T-cell (primary cell): ENCODE data around the gene ASB1. TPM values are rescaled to one million over a fixed set of nuclear protein-coding genes. Genes with fewer than 3 reads are reported as not detected.

Experiments used
- ATAC-seq, 4 experiments: fragments of 200-7000 bp in 3 of 4; fragments of 150-1000 bp in 1 of 4; cut with Tn5 transposase; replicated peaks in 1 of 4; 1 replicate in 3 of 4; 2 replicates in 1 of 4; pipeline ENCODE4 v1.10.0; 2021; ENCODE audit warnings: moderate library complexity in 3 of 4, mild to moderate bottlenecking in 2 of 4, moderate number of reproducible peaks in 1 of 4
- CTCF ChIA-PET, 2 donors: fragments of 300-600 bp; sonication (Branson Sonifier 250); formaldehyde crosslinking; loops; one replicate each; lab custom pipeline; 2022; ENCODE audit warnings: antibody characterized with exemption in 2 of 2; lab: Charles Lee
- POLR2A ChIA-PET, 2 donors: fragments of 300-600 bp; sonication (Branson Sonifier 250); formaldehyde crosslinking; loops; one replicate each; lab custom pipeline; 2022; ENCODE audit warnings: antibody characterized with exemption in 2 of 2; lab: Charles Lee
- DNase-seq, 35 experiments: peaks; one replicate each; pipeline versions ENCODE4 v3.0.0 to v3.0.0-alpha.2; 2013 to 2023
- H3K27ac ChIP-seq: one replicate; pipeline ENCODE4 v1.5.1; 2013; ENCODE audit warnings: low read length
- H3K27me3 ChIP-seq, 2 experiments: replicated peaks in 1 of 2; 1 replicate in 1 of 2; 2 replicates in 1 of 2; pipeline versions ENCODE4 v1.6.1 to v1.7.0; 2013; ENCODE audit warnings: low read length in 1 of 2, mixed read lengths in 1 of 2; ENCODE audit not compliant: control insufficient read depth in 2 of 2, insufficient read depth in 2 of 2; ENCODE audit errors: extremely low read depth in 1 of 2
- H3K36me3 ChIP-seq, 2 donors: 1 replicate in 1 of 2; 2 replicates in 1 of 2; pipeline versions ENCODE4 v1.6.1 to v1.7.0; 2013; ENCODE audit warnings: low read length in 1 of 2; ENCODE audit not compliant: control insufficient read depth in 2 of 2, insufficient read depth in 1 of 2; ENCODE audit errors: extremely low read depth in 1 of 2
- H3K4me1 ChIP-seq, 2 experiments: 1 replicate in 1 of 2; 2 replicates in 1 of 2; pipeline versions ENCODE4 v1.6.1 to v1.7.0; 2013; ENCODE audit warnings: low read length in 2 of 2, mixed read lengths in 1 of 2; ENCODE audit not compliant: insufficient read depth in 2 of 2, control insufficient read depth in 1 of 2; ENCODE audit errors: extremely low read depth in 1 of 2
- H3K4me3 ChIP-seq, 2 donors: 1 replicate in 1 of 2; 2 replicates in 1 of 2; pipeline versions ENCODE4 v1.5.1 to v1.7.0; 2013; ENCODE audit warnings: mild to moderate bottlenecking in 2 of 2, low read length in 1 of 2, moderate library complexity in 1 of 2; ENCODE audit not compliant: control insufficient read depth in 1 of 2; ENCODE audit errors: extremely low read depth in 1 of 2
- H3K9me3 ChIP-seq: 2 replicates; pipeline ENCODE4 v1.7.0; 2013
- H3K27ac Mint-ChIP-seq, 2 donors: one replicate each; pipeline ENCODE4 v1.8.0; 2020 to 2021; ENCODE audit warnings: mild to moderate bottlenecking in 2 of 2, mixed read lengths in 2 of 2
- H3K27me3 Mint-ChIP-seq, 2 donors: one replicate each; pipeline ENCODE4 v1.8.0; 2021 to 2022; ENCODE audit warnings: mixed read lengths in 2 of 2
- H3K36me3 Mint-ChIP-seq: one replicate; pipeline ENCODE4 v1.8.0; 2021; ENCODE audit warnings: mixed read lengths
- H3K4me1 Mint-ChIP-seq, 3 donors: one replicate each; pipeline ENCODE4 v1.8.0; 2020 to 2022; ENCODE audit warnings: mixed read lengths in 3 of 3, mild to moderate bottlenecking in 1 of 3
- H3K4me3 Mint-ChIP-seq, 3 donors: one replicate each; pipeline ENCODE4 v1.8.0; 2020 to 2022; ENCODE audit warnings: mild to moderate bottlenecking in 3 of 3, mixed read lengths in 3 of 3, moderate library complexity in 3 of 3
- H3K9me3 Mint-ChIP-seq, 3 donors: one replicate each; pipeline ENCODE4 v1.8.0; 2020 to 2022; ENCODE audit warnings: mixed read lengths in 3 of 3
- WGBS: methylation state at CpG from one replicate; pipeline ENCODE4 v1.1.5; 2013; ENCODE audit warnings: missing lambda C conversion rate; ENCODE audit not compliant: insufficient coverage; 5-methylcytosine and 5-hydroxymethylcytosine counted together
- total RNA-seq, 35 experiments: library from RNA in 6 of 35; stranded (reverse) in 6 of 35; fragments of 120-200 nt in 1 of 35; gene quantifications; one replicate each; pipeline versions ENCODE4 v1.2.1 to v1.2.4 and lab custom pipeline; 2013 to 2026

ASB1 gene
- total RNA-seq, 5 donors from 2014 or later (not counting 1 experiment from before 2014, with no cell fraction given): 28.6 to 44.1 (median 42.3) TPM

DNA sequence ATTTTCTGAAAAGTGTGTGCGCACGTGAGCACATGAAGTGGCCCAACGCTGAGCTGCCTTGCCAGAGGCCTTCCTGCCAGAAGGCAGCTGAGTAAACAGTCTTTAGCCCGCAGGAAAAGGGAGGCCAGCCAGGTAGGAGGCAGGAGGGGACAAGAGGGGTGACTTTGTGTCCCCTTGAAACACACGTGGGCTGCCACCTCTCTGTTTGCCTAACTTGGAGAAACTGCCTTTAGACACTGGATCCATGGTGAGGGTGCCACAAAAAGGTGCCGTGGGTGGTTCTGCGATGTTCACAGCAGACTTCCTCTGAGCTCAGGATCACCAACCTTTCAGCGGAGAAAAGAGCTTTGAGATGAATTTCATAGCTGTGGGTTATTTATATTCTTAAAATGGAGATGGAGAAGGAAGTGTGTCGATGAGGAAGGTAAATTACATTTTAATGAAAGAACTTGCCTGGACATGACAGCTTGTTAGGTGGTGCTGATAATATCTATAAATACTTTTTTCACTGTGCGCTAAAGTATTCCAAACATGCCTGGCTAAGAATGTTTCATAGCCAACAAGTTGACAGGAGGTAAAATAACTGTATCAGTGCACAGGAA, 36.6 kb upstream of the ASB1 start:
- H3K4me3 ChIP-seq: no peak overlapping the region
- H3K36me3 ChIP-seq: no peaks in the 10 kb centered on the region
- Mint-ChIP-seq H3K9me3 (no peaks in the 10 kb centered on the region), H3K27me3 (no peaks in the 10 kb centered on the region), H3K27ac (no peak overlapping the region), H3K4me1 (peaks cover 0 to 7% (median 5%) of the 10 kb centered on the region in 3 donors), H3K4me3 (no peak overlapping the region), H3K36me3 (peaks cover 3% of the 10 kb centered on the region)
- H3K27me3 ChIP-seq: no peaks in the 10 kb centered on the region
- DNase-seq: no peak
- WGBS: 70% methylated on average over 8 of the region's 10 CpGs
- ATAC-seq: no peak
- POLR2A ChIA-PET: no interaction called here
- no peaks in the 10 kb centered on the region for H3K4me1 ChIP-seq
- CTCF ChIA-PET: no interaction called here
- no peaks in the 10 kb centered on the region for H3K9me3 ChIP-seq
- H3K27ac ChIP-seq: no peak overlapping the region

GRCh38 chr2:238391042-238391689, 35.6 kb upstream of the ASB1 start:
- no peak for DNase-seq
- H3K4me1 ChIP-seq: no peaks in the 10 kb centered on the region
- peaks cover 3% of the 10 kb centered on the region for H3K36me3 Mint-ChIP-seq
- H3K27me3 Mint-ChIP-seq: no peaks in the 10 kb centered on the region
- WGBS: no CpG with 5 or more reads among the region's 6 CpGs
- CTCF ChIA-PET: no interaction called here
- no peaks in the 10 kb centered on the region for H3K27me3 ChIP-seq
- H3K4me3 Mint-ChIP-seq: no peak overlapping the region
- no peak overlapping the region for H3K4me3 ChIP-seq
- H3K9me3 ChIP-seq: no peaks in the 10 kb centered on the region
- H3K27ac Mint-ChIP-seq: no peak overlapping the region
- no peaks in the 10 kb centered on the region for H3K9me3 Mint-ChIP-seq
- H3K4me1 Mint-ChIP-seq: peaks cover 0 to 7% (median 5%) of the 10 kb centered on the region in 3 donors
- no peak for ATAC-seq
- no peak overlapping the region for H3K27ac ChIP-seq
- POLR2A ChIA-PET: no interaction called here
- H3K36me3 ChIP-seq: no peaks in the 10 kb centered on the region

GRCh38 chr2:238396663-238397062, 30.1 kb upstream of the ASB1 start:
- Mint-ChIP-seq H3K9me3 (no peaks in the 10 kb centered on the region), H3K4me1 (no peaks in the 10 kb centered on the region), H3K4me3 (no peak overlapping the region), H3K27me3 (no peaks in the 10 kb centered on the region), H3K36me3 (peaks cover 3% of the 10 kb centered on the region), H3K27ac (no peak overlapping the region)
- ChIA-PET CTCF (no interaction called here), POLR2A (no interaction called here)
- no peak for ATAC-seq
- Histone ChIP-seq H3K27ac (no peak overlapping the region), H3K36me3 (no peaks in the 10 kb centered on the region), H3K4me3 (no peak overlapping the region), H3K9me3 (no peaks in the 10 kb centered on the region), H3K27me3 (no peaks in the 10 kb centered on the region), H3K4me1 (no peaks in the 10 kb centered on the region)
- DNase-seq: no peak
- WGBS: 95% methylated on average over 6 of the region's 7 CpGs

DNA sequence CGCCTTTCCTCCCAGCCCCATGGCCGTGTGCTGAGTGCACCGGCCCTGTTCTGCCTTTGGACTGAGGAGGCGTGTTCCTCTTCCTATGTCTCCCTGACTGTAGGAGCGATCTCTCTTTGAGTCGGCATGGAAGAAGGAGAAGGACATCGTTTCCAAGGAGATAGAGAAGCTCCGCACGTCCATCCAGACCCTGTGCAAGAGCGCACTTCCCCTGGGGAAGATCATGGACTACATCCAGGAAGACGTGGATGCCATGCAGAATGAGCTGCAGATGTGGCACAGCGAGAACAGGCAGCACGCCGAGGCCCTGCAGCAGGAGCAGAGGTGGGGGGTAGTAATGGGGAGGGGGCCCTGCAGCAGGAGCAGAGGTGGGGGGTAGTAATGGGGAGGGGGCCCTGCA, 29.4 kb upstream of the ASB1 start:
- ChIA-PET POLR2A (no interaction called here), CTCF (no interaction called here)
- Mint-ChIP-seq H3K4me1 (no peaks in the 10 kb centered on the region), H3K27me3 (no peaks in the 10 kb centered on the region), H3K4me3 (no peak overlapping the region), H3K9me3 (no peaks in the 10 kb centered on the region), H3K27ac (no peak overlapping the region), H3K36me3 (peaks cover 3% of the 10 kb centered on the region)
- Histone ChIP-seq H3K36me3 (no peaks in the 10 kb centered on the region), H3K27ac (no peak overlapping the region), H3K4me3 (no peak overlapping the region), H3K27me3 (no peaks in the 10 kb centered on the region), H3K4me1 (no peaks in the 10 kb centered on the region), H3K9me3 (no peaks in the 10 kb centered on the region)
- 97% methylated on average over 11 of the region's 14 CpGs for WGBS
- no peak for DNase-seq
- ATAC-seq: no peak

GRCh38 chr2:238398577-238398976, 28.1 kb upstream of the ASB1 start:
- POLR2A ChIA-PET: no interaction called here
- H3K36me3 Mint-ChIP-seq: peaks cover 3% of the 10 kb centered on the region
- H3K9me3 Mint-ChIP-seq: no peaks in the 10 kb centered on the region

GRCh38 chr2:238399094-238399493, 27.6 kb upstream of the ASB1 start:
- no CpG with 5 or more reads among the region's 2 CpGs for WGBS
- peaks cover 5% of the 10 kb centered on the region for H3K36me3 Mint-ChIP-seq
- H3K9me3 Mint-ChIP-seq: no peaks in the 10 kb centered on the region
- no peaks in the 10 kb centered on the region for H3K27me3 ChIP-seq
- H3K36me3 ChIP-seq: no peaks in the 10 kb centered on the region
- no peaks in the 10 kb centered on the region for H3K4me1 ChIP-seq
- DNase-seq (no peak), ATAC-seq (no peak)
- peak overlapping the region in 1 of 2 donors; percentile 12 for H3K27ac Mint-ChIP-seq
- no peak overlapping the region for H3K4me3 Mint-ChIP-seq
- no peak overlapping the region for H3K27ac ChIP-seq
- H3K4me3 ChIP-seq: no peak overlapping the region
- ChIA-PET POLR2A (no interaction called here), CTCF (no interaction called here)
- H3K9me3 ChIP-seq: no peaks in the 10 kb centered on the region
- no peaks in the 10 kb centered on the region for H3K4me1 Mint-ChIP-seq
- H3K27me3 Mint-ChIP-seq: no peaks in the 10 kb centered on the region

More at GRCh38 chr2:238398577-238398976, 28.1 kb upstream of the ASB1 start:
- Mint-ChIP-seq H3K4me3 (no peak overlapping the region), H3K27me3 (no peaks in the 10 kb centered on the region), H3K27ac (no peak overlapping the region), H3K4me1 (no peaks in the 10 kb centered on the region)
- CTCF ChIA-PET: no interaction called here
- Histone ChIP-seq H3K9me3 (no peaks in the 10 kb centered on the region), H3K36me3 (no peaks in the 10 kb centered on the region), H3K27ac (no peak overlapping the region), H3K27me3 (no peaks in the 10 kb centered on the region), H3K4me3 (no peak overlapping the region), H3K4me1 (no peaks in the 10 kb centered on the region)
- 93% methylated on average over 3 of the region's 6 CpGs for WGBS
- ATAC-seq (no peak), DNase-seq (no peak)
